Ovary (tissue), 9 donors: ENCODE data around the gene KCNMA1. TPM values are rescaled to one million over a fixed set of nuclear protein-coding genes. Genes with fewer than 3 reads are reported as not detected.

Experiments
- DNase-seq, 5 donors: peaks; one replicate each; pipeline ENCODE4 v3.0.0-alpha.2; 2019 to 2020
- H3K27ac ChIP-seq, 2 donors: fragments of 200-600 bp; one replicate each; pipeline versions ENCODE4 v1.5.1 to v1.8.0; 2019 to 2022
- H3K27me3 ChIP-seq: fragments of 200-600 bp; one replicate; pipeline ENCODE4 v1.8.0; 2022
- H3K36me3 ChIP-seq: fragments of 200-600 bp; sonication (generic); one replicate; pipeline ENCODE4 v1.5.1; 2019
- H3K4me1 ChIP-seq: one replicate; pipeline ENCODE4 v1.8.1; 2013; ENCODE audit warnings: mild to moderate bottlenecking, moderate library complexity; ENCODE audit not compliant: insufficient read depth
- H3K4me3 ChIP-seq: fragments of 200-600 bp; sonication (generic); one replicate; pipeline ENCODE4 v1.5.1; 2017
- H3K9me3 ChIP-seq, 2 donors: fragments of 200-600 bp in 1 of 2; sonication (generic) in 1 of 2; one replicate each; pipeline versions ENCODE4 v1.5.1 to v1.8.1; 2013 to 2019; ENCODE audit warnings: mild to moderate bottlenecking in 1 of 2, moderate library complexity in 1 of 2
- EP300 ChIP-seq: sonication (generic); formaldehyde crosslinking; IDR thresholded peaks from one replicate; pipeline ENCODE4 v1.6.1; 2017; ENCODE audit warnings: antibody characterized with exemption
- POLR2A ChIP-seq: fragments of 450-650 bp; IDR thresholded peaks from one replicate; pipeline ENCODE4 v1.6.1; 2017; ENCODE audit warnings: antibody characterized with exemption, mild to moderate bottlenecking, moderate library complexity
- WGBS, 3 donors: extraction: QIAGEN DNeasy Blood & Tissue Kit in 1 of 3; methylation state at CpG; one replicate each; pipeline versions ENCODE4 v1.1.5 to v1.1.7; 2013 to 2017; 5-methylcytosine and 5-hydroxymethylcytosine counted together
- intact Hi-C, 4 donors: fragments of 100-400 bp; cut with DNase I; formaldehyde crosslinking; loops; one replicate each; pipeline versions ENCODE4 v1.11.0 to v1.15.1; 2022 to 2023
- polyA plus RNA-seq, 2 donors: library from polyadenylated mRNA; stranded (reverse); fragments of 200-250 nt in 1 of 2; fragments of 350-450 nt in 1 of 2; fragmentation: Illumina TruSeq in 1 of 2; extraction: RNeasy Lipid Tissue Mini Kit (QIAGEN cat#74804) in 1 of 2; gene quantifications; one replicate each; pipeline ENCODE4 v1.2.3, GENCODE V29; 2013 to 2014
- total RNA-seq, 7 donors: library from RNA; depleted of rRNA in 2 of 7; stranded (reverse); fragments of >200 nt in 2 of 7; fragmentation: NEBNext Ultra II Directional in 3 of 7; extraction: Animal tissue kit (Norgen Biotek cat#: 25700) in 3 of 7; gene quantifications; one replicate each; pipeline versions ENCODE4 v1.1.0 to v1.2.4, GENCODE V29; 2016 to 2023
- TF ChIP-seq, protein P1 (sequence below), 3 donors: fragments of 450-650 bp in 2 of 3; fragments of 200-600 bp in 1 of 3; IDR thresholded peaks; one replicate each; pipeline versions ENCODE4 v1.5.1 to v1.8.0; 2016 to 2022; ENCODE audit warnings: antibody characterized with exemption in 3 of 3, mild to moderate bottlenecking in 1 of 3
- donor health status: DM: no; HTN: no; CAD: no; lungs with moderate emphysema.
- donor health status: DM: no; HTN: no; CAD: no.
- donor health status: Bipolar disorder and iron deficiency.
- donor health status: DM: yes; HTN: yes; CAD: no.
- donor health status: DM: no; HTN: no; CAD: no.
- donor health status: DM: yes; HTN: yes; CAD: no.

The KCNMA1 gene
- total and polyA plus RNA-seq, 9 donors: 7.0 to 83.8 (median 25.1) TPM

DNA sequence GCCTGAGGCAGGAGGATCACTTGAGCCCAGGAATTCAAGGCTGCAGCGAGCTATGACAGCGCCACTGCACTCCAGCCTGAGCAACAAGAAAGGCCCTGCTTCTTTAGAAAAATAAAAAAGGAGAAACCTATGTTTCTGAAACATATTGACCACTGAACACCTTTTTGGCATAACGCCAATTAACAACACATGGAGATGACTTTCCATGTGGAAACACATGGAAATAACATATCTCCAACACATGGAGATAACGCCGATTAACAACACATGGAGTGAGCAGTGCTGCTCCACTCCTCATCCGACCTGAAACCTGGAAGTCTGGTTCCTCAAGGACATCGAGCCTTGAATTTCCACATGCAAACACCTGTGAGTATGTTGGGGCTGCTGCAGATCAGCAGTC is 126.9 kb downstream of the KCNMA1 start:
- intact Hi-C loops: no loop called here

DNA sequence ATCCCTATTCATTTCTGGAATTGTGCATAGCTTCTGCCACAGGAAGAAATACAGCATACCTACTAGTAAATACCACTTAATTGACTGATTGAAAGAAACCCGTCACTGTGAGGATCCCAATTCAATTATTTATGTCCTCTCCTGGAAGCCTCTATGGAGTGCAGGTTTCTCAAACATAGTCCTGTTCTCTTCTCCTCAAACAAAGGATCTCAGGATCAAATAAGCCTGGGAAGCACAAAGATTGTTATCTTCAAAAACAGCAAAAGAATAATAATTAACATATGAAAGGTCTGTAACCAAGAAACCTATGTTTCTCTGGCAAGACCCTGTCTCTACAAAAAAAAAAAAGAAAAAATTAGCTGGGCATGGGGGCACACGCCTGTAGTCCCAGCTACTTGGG is 127.3 kb downstream of the KCNMA1 start:
- Histone ChIP-seq H3K27me3 (no peaks in the 10 kb centered on the region), H3K27ac (no peak overlapping the region), H3K4me3 (no peak overlapping the region), H3K9me3 (no peaks in the 10 kb centered on the region), H3K4me1 (no peaks in the 10 kb centered on the region), H3K36me3 (no peaks in the 10 kb centered on the region)
- intact Hi-C loops: no loop called here
- no peak for TF ChIP-seq POLR2A
- TF ChIP-seq, protein P1, sequence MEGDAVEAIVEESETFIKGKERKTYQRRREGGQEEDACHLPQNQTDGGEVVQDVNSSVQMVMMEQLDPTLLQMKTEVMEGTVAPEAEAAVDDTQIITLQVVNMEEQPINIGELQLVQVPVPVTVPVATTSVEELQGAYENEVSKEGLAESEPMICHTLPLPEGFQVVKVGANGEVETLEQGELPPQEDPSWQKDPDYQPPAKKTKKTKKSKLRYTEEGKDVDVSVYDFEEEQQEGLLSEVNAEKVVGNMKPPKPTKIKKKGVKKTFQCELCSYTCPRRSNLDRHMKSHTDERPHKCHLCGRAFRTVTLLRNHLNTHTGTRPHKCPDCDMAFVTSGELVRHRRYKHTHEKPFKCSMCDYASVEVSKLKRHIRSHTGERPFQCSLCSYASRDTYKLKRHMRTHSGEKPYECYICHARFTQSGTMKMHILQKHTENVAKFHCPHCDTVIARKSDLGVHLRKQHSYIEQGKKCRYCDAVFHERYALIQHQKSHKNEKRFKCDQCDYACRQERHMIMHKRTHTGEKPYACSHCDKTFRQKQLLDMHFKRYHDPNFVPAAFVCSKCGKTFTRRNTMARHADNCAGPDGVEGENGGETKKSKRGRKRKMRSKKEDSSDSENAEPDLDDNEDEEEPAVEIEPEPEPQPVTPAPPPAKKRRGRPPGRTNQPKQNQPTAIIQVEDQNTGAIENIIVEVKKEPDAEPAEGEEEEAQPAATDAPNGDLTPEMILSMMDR (IDR thresholded peaks at IDR 0.05): no peak
- DNase-seq: no peak
- WGBS, 3 donors: 96 to 97% (median 97%) methylated on average over 2 of the region's 2 CpGs

More for the DNA sequence above, 126.9 kb downstream of the KCNMA1 start:
- no peak for DNase-seq
- Histone ChIP-seq H3K9me3 (no peaks in the 10 kb centered on the region), H3K27me3 (no peaks in the 10 kb centered on the region), H3K27ac (no peak overlapping the region), H3K36me3 (no peaks in the 10 kb centered on the region), H3K4me1 (no peaks in the 10 kb centered on the region), H3K4me3 (no peak overlapping the region)
- 76 to 83% (median 78%) methylated on average over 7 of the region's 7 CpGs for WGBS, 3 donors
- TF ChIP-seq EP300 (no peak), POLR2A (no peak)
- TF ChIP-seq, protein P1 (IDR thresholded peaks at IDR 0.05): no peak

DNA sequence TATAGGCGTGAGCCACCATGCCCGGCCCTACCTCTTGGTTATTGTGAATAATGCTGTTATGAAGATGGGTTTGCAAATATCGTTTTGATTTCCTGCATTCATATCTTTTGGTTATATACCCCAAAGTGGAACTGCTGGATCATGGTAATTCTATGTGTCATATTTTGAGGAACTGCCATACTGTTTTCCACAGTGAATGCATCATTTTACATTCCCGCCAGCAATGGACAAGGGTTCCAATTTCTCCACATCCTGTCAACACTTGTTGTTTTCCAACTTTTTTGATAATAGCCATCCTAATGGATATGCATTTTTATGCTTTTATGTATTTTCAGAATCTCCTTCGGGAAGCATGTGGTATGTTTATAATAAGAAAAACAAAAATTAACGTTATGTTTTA is 128.2 kb downstream of the KCNMA1 start:
- H3K36me3 ChIP-seq: no peaks in the 10 kb centered on the region
- no peak overlapping the region for H3K27ac ChIP-seq
- H3K9me3 ChIP-seq: no peaks in the 10 kb centered on the region
- intact Hi-C loops: no loop called here
- WGBS, 3 donors: 77 to 82% (median 79%) methylated on average over 6 of the region's 6 CpGs
- no peaks in the 10 kb centered on the region for H3K27me3 ChIP-seq
- H3K4me1 ChIP-seq: no peaks in the 10 kb centered on the region
- DNase-seq: no peak
- no peak overlapping the region for H3K4me3 ChIP-seq
- TF ChIP-seq, protein P1 (IDR thresholded peaks at IDR 0.05): no peak
- TF ChIP-seq POLR2A (no peak), EP300 (no peak)

DNA sequence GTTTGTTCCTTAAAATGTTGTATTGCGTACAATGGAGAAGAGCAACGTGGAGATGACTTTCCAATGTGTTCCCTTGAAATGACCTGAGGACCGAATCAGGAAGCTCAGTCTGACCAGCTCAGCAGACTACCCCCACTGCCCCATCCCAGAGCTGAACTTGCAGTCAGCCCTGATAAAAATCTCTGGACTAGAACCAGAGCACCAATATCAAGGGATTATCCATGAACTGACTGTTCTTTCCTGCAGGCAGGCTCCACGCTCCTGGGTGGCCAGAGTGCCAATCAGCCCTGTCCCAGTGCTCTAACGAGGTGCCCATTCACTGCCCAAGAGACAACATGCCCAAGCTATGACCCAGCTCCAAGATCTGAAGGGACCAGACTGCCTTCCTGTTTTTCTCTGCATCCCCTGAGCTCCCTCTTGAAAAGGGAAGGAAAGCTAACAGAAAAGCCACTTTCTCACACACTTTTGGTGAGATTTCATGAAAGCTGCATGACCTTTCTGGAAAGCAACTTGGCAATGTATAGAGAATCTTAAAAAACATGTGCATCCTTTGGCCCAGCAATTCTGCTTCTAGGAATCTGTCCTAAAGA is 130.2 kb downstream of the KCNMA1 start:
- intact Hi-C loops: no loop called here
- Histone ChIP-seq H3K27me3 (no peaks in the 10 kb centered on the region), H3K36me3 (no peaks in the 10 kb centered on the region), H3K27ac (no peak overlapping the region), H3K9me3 (no peaks in the 10 kb centered on the region), H3K4me1 (no peaks in the 10 kb centered on the region), H3K4me3 (no peak overlapping the region)
- TF ChIP-seq EP300: no peak
- TF ChIP-seq POLR2A: no peak
- TF ChIP-seq, protein P1 (IDR thresholded peaks at IDR 0.05): no peak
- 74 to 88% (median 84%) methylated on average over 5 of the region's 5 CpGs for WGBS, 3 donors
- DNase-seq: no peak
